Fibroblast of villous mesenchyme (primary cell): Measurements from ENCODE around the gene LGALS3BP. TPM values are rescaled to one million over a fixed set of nuclear protein-coding genes. Genes with fewer than 3 reads are reported as not detected.

ENCODE experiments used
- DNase-seq: peaks from one replicate; pipeline ENCODE4 v3.0.0-alpha.2; 2010; ENCODE audit warnings: low read depth
- H3K4me3 ChIP-seq: 2 replicates; pipeline ENCODE4 v1.5.1; 2011; ENCODE audit warnings: low read depth, mild to moderate bottlenecking, low read length
- total RNA-seq: library from RNA; depleted of rRNA; stranded (reverse); fragments of >200 nt; gene quantifications from 2 replicates; pipeline ENCODE4 v1.2.3, GENCODE V29; 2012
- TF ChIP-seq, protein P1 (sequence below): IDR thresholded peaks from 2 replicates; pipeline ENCODE4 v1.5.1; 2012; ENCODE audit warnings: low read depth, mild to moderate bottlenecking, low read length; ENCODE audit not compliant: insufficient read depth

The LGALS3BP gene
- total RNA-seq = 297 and 325 TPM in 2 replicates

- TF ChIP-seq, protein P1, sequence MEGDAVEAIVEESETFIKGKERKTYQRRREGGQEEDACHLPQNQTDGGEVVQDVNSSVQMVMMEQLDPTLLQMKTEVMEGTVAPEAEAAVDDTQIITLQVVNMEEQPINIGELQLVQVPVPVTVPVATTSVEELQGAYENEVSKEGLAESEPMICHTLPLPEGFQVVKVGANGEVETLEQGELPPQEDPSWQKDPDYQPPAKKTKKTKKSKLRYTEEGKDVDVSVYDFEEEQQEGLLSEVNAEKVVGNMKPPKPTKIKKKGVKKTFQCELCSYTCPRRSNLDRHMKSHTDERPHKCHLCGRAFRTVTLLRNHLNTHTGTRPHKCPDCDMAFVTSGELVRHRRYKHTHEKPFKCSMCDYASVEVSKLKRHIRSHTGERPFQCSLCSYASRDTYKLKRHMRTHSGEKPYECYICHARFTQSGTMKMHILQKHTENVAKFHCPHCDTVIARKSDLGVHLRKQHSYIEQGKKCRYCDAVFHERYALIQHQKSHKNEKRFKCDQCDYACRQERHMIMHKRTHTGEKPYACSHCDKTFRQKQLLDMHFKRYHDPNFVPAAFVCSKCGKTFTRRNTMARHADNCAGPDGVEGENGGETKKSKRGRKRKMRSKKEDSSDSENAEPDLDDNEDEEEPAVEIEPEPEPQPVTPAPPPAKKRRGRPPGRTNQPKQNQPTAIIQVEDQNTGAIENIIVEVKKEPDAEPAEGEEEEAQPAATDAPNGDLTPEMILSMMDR = no peak
- peak; percentile 94 for DNase-seq
- H3K4me3 ChIP-seq = peak within 1 kb of the TSS; percentile 65
Measured at GRCh38 chr17:78979780-78980623, at the start of gene LGALS3BP. TSS of gene LGALS3BP (minus strand) at chr17:78979923. CDS start at chr17:78977191, 2,732 bp downstream.

GRCh38 chr17:79028496-79029326 lies 49.0 kb upstream of the LGALS3BP start:
- TF ChIP-seq, protein P1 = no peak
- no peak overlapping the region for H3K4me3 ChIP-seq
- no peak for DNase-seq

GRCh38 chr17:79027925-79028491 lies 48.3 kb upstream of the LGALS3BP start:
- peak; percentile 67 for DNase-seq
- peak overlapping the region; percentile 35 for H3K4me3 ChIP-seq
- TF ChIP-seq, protein P1 = no peak

GRCh38 chr17:79027274-79027924 lies 47.7 kb upstream of the LGALS3BP start:
- DNase-seq = no peak
- TF ChIP-seq, protein P1 = no peak

GRCh38 chr17:79026376-79027273 lies 46.9 kb upstream of the LGALS3BP start:
- peak overlapping the region; percentile 35 for H3K4me3 ChIP-seq

More at GRCh38 chr17:79027274-79027924, 47.7 kb upstream of the LGALS3BP start:
- H3K4me3 ChIP-seq = peak overlapping the region; percentile 35

More at GRCh38 chr17:79026376-79027273, 46.9 kb upstream of the LGALS3BP start:
- DNase-seq = peak; percentile 79
- TF ChIP-seq, protein P1 = no peak
